Right lobe of liver (tissue), 4 donors: ENCODE results near the gene ABI3.

Experiments
- CTCF ChIP-seq, 4 donors: fragments of 200-600 bp in 3 of 4; fragments of 450-650 bp in 1 of 4; IDR thresholded peaks; one replicate each; pipeline versions ENCODE4 v1.5.1 to v1.8.0; 2016 to 2022; ENCODE audit warnings: antibody characterized with exemption in 4 of 4, mild to moderate bottlenecking in 2 of 4
- POLR2A ChIP-seq: fragments of 450-650 bp; IDR thresholded peaks from one replicate; pipeline ENCODE4 v1.6.1; 2017; ENCODE audit warnings: antibody characterized with exemption, mild to moderate bottlenecking
- donor health status: DM: no; HTN: no; CAD: no.
- donor health status: DM: no; HTN: no; CAD: no.
- donor health status: DM: no; HTN: yes; CAD: no.

GRCh38 chr17:49223517-49224197 lies 13.2 kb downstream of the ABI3 start:
- TF ChIP-seq CTCF (IDR thresholded peaks at IDR 0.05) (peak; percentile 54 to 68 (median 61)), POLR2A (no peak)
